Measurements from ENCODE around the gene CORO2B. TPM values are rescaled to one million over a fixed set of nuclear protein-coding genes. Genes with fewer than 3 reads are reported as not detected.
"Not testable (repeated sequence)": the region's sequence is repeated elsewhere in the genome, so short reads cannot be mapped to it uniquely, and the experiment has no call there.

Gene CORO2B
- total RNA-seq, 1 donor from 2014 or later: 1.1 TPM

- no peak for DNase-seq (ENCODE audit: low spot score in 2 of 2, unreplicated experiment in 2 of 2)
- Mint-ChIP-seq H3K36me3 (no peaks in the 10 kb centered on the region), H3K27ac (no peak overlapping the region), H3K4me1 (no peaks in the 10 kb centered on the region), H3K27me3 (ENCODE audit: low read depth) (no peaks in the 10 kb centered on the region), H3K9me3 (peaks cover 10% of the 10 kb centered on the region), H3K4me3 (no peak overlapping the region)
- no peak for TF ChIP-seq CTCF (IDR thresholded peaks at IDR 0.05; ENCODE audit: unreplicated experiment)
Measured at GRCh38 chr15:68751622-68752021, 172.8 kb downstream of the CORO2B start.

DNA sequence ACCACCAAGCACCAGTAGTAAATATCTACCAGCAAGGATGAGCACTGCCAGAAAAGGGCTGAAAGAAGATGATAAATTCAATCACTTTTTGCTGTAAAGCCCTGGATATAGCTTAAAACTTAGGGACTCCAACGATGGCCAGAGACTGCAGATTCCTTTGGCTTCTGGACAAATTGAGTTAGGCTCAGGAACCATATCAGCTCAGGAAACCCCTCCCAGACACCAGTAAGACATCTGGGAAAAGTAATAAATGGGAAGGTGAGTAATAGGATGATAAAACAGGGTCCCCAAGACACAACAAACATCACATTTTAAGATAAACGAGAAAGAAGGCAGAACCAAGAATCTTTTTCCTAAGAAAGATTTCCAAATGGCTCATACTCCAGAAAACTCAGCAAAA, 176.9 kb downstream of the CORO2B start:
- H3K4me1 Mint-ChIP-seq: no peaks in the 10 kb centered on the region
- no peak overlapping the region for H3K27ac Mint-ChIP-seq
- H3K27me3 Mint-ChIP-seq (ENCODE audit: low read depth): no peaks in the 10 kb centered on the region
- no peak for DNase-seq (ENCODE audit: low spot score in 2 of 2, unreplicated experiment in 2 of 2)
- no peak for TF ChIP-seq CTCF (IDR thresholded peaks at IDR 0.05; ENCODE audit: unreplicated experiment)
- no peak overlapping the region for H3K4me3 Mint-ChIP-seq
- H3K36me3 Mint-ChIP-seq: no peaks in the 10 kb centered on the region
- H3K9me3 Mint-ChIP-seq: no peaks in the 10 kb centered on the region

GRCh38 chr15:68759982-68760579, 181.3 kb downstream of the CORO2B start:
- H3K4me1 Mint-ChIP-seq; H3K36me3 Mint-ChIP-seq; DNase-seq (ENCODE audit: low spot score in 2 of 2, unreplicated experiment in 2 of 2); H3K4me3 Mint-ChIP-seq; H3K9me3 Mint-ChIP-seq; H3K27ac Mint-ChIP-seq; H3K27me3 Mint-ChIP-seq (ENCODE audit: low read depth): not testable (repeated sequence)

GRCh38 chr15:68763063-68763462, 184.3 kb downstream of the CORO2B start:
- H3K9me3 Mint-ChIP-seq: no peaks in the 10 kb centered on the region
- H3K27ac Mint-ChIP-seq: no peak overlapping the region
- H3K27me3 Mint-ChIP-seq (ENCODE audit: low read depth): no peaks in the 10 kb centered on the region
- TF ChIP-seq CTCF (IDR thresholded peaks at IDR 0.05; ENCODE audit: unreplicated experiment): no peak
- H3K4me3 Mint-ChIP-seq: no peak overlapping the region
- H3K4me1 Mint-ChIP-seq: peaks cover 6% of the 10 kb centered on the region
- no peak for DNase-seq (ENCODE audit: low spot score in 2 of 2, unreplicated experiment in 2 of 2)
- no peaks in the 10 kb centered on the region for H3K36me3 Mint-ChIP-seq

- DNase-seq (ENCODE audit: low spot score in 2 of 2, unreplicated experiment in 2 of 2): no peak
- TF ChIP-seq CTCF (IDR thresholded peaks at IDR 0.05; ENCODE audit: unreplicated experiment): no peak
Measured at GRCh38 chr15:68764090-68764489, 185.3 kb downstream of the CORO2B start.

GRCh38 chr15:68765602-68766368, 187.0 kb downstream of the CORO2B start:
- Mint-ChIP-seq H3K36me3 (no peaks in the 10 kb centered on the region), H3K4me1 (peaks cover 6% of the 10 kb centered on the region), H3K27me3 (ENCODE audit: low read depth) (no peaks in the 10 kb centered on the region), H3K4me3 (no peak overlapping the region), H3K27ac (no peak overlapping the region), H3K9me3 (no peaks in the 10 kb centered on the region)
- TF ChIP-seq CTCF (IDR thresholded peaks at IDR 0.05; ENCODE audit: unreplicated experiment): no peak
- no peak for DNase-seq (ENCODE audit: low spot score in 2 of 2, unreplicated experiment in 2 of 2)

More at GRCh38 chr15:68764090-68764489, 185.3 kb downstream of the CORO2B start:
- H3K27ac Mint-ChIP-seq: no peak overlapping the region
- H3K27me3 Mint-ChIP-seq (ENCODE audit: low read depth): no peaks in the 10 kb centered on the region
- no peaks in the 10 kb centered on the region for H3K36me3 Mint-ChIP-seq
- no peaks in the 10 kb centered on the region for H3K9me3 Mint-ChIP-seq
- H3K4me3 Mint-ChIP-seq: no peak overlapping the region
- peaks cover 6% of the 10 kb centered on the region for H3K4me1 Mint-ChIP-seq

Data from mesothelial cell of epicardium (in vitro differentiated cells).